ENCODE data around the gene PRDM16.

GRCh38 chr1:3372317-3372716 lies 303.3 kb downstream of the PRDM16 start:
- TF ChIP-seq CTCF (IDR thresholded peaks at IDR 0.05) (no peak), POLR2A (IDR thresholded peaks at IDR 0.05) (no peak)
